HG02852 (cell line): ENCODE results near the gene GPR68.
"Not testable (repeated sequence)": the region's sequence is repeated elsewhere in the genome, so short reads cannot be mapped to it uniquely, and the experiment has no call there.

Source experiments
- ATAC-seq: cut with Tn5 transposase; IDR thresholded peaks from one replicate; pipeline ENCODE4 v1.9.1; 2021; ENCODE audit warnings: mild to moderate bottlenecking, moderate library complexity; ENCODE audit not compliant: unreplicated experiment

The GPR68 gene

GRCh38 chr14:91273273-91273884, 28.9 kb upstream of the GPR68 start:
- no peak for ATAC-seq

GRCh38 chr14:91272341-91273272, 28.1 kb upstream of the GPR68 start:
- ATAC-seq, result no peak

- no peak for ATAC-seq
These were observed 27.1 kb upstream of the GPR68 start for GRCh38 chr14:91271639-91272038.

DNA sequence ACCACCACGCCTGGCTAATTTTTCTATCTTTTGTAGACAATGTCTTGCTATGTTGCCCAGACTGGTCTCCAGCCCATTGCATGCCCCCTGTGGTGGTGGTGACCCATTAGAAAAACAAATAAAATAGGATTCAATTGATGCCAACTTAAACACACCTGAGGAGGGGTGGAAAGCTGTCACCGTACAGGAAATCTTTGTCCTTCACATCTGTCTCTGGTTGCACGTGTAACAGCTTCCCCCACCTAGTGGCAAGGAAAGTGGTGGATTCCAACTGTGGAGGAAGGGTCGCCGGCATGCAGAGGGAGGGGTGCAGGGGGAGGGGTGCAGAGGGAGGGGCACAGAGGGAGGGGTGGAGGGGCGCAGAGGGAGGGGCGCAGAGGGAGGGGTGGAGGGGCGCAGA, 26.1 kb upstream of the GPR68 start:
- ATAC-seq, result no peak

DNA sequence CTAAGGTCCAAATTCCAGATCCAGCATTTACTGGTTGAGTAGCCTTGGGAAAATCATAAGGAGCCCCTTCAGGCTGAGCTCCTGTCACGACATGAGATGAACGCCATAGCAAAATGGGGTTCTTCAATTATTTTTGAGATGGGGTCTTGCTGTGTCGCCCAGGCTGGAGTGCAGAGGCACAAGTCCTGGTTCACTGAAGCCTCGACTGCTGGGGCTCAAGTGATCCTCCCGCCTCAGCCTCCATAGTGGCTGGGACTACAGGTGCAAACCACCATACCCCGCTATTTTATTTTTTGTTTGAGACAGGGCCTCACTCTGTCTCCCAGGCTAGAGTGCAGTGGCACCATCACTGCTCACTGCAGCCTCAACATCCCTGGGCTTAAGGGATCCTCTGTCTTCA, 25.7 kb upstream of the GPR68 start:
- no peak for ATAC-seq

GRCh38 chr14:91269076-91269991, 24.8 kb upstream of the GPR68 start:
- no peak for ATAC-seq

- no peak for ATAC-seq
These were observed 23.5 kb upstream of the GPR68 start for GRCh38 chr14:91267965-91268437.

GRCh38 chr14:91266276-91266675, 21.8 kb upstream of the GPR68 start:
- ATAC-seq, result not testable (repeated sequence)

DNA sequence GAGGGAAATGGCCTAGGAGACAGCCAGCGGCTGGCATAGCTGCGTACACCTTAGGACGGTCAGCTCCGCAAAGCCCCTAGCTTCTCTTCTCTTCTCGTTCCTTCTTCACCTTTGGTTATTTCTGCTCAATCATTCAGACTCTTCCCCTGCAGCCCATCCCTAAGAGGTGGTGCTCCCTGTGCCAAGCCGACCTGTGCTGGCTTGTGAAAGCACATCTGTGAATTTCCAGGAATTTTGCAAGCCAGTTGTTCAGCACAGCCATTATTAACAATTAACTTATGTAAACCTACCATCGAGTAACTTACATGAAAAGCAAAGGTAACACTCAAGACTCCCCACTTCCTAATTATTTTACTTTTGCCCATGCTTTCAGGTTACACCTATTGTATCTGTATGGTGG, 20.9 kb upstream of the GPR68 start:
- ATAC-seq, result no peak

DNA sequence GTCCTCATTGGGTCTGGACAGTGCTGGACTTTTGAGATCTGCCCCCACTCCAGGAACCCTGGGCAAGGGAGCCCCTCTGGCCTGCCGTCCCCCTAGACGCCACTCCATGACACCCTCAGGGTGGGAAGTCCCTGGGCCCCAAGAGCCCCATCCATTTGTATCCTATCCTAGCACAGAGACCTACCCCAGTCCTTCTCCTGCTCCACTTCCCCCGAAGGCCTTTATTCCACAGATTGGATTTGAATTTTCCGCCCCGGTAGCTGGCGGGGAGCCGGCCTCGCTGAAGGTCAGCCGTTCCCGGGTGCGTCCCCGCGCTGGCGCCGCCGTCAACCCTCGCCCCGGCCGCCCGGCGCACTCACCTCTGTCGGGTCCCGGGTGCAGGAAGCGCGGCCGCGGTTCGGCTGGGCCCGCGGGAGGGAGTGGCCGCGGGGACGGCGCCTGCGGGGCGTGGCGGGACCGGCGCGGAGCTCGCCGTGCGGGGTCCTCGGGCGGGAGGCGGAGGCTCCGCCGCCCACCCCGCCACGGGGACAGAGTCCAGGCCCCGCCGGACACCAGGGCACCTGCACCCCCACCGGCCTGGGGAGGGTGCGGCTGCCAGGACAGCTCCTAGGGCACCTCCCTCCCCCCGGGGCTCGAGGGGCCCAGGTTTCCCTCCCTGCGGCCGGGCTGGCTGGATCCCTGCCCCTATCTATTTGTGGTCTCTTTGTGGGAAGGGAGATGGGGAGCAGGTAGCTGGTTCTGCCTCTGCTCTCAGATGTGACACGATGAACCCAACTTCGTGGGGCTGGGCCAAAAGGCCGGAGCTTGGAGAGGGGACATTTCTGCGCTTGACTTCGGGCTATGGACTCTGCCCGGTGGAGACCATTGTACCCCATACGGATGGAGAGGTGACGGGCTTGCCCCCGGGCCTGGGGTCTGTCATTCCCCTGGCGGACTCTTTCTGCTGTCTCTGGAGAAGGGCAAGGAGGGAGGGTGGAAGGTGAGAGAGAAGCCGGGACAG, 19.9 kb upstream of the GPR68 start:
- no peak for ATAC-seq

GRCh38 chr14:91263329-91263728, 18.8 kb upstream of the GPR68 start:
- ATAC-seq, result no peak

GRCh38 chr14:91261986-91262549, 17.6 kb upstream of the GPR68 start:
- ATAC-seq, result no peak

DNA sequence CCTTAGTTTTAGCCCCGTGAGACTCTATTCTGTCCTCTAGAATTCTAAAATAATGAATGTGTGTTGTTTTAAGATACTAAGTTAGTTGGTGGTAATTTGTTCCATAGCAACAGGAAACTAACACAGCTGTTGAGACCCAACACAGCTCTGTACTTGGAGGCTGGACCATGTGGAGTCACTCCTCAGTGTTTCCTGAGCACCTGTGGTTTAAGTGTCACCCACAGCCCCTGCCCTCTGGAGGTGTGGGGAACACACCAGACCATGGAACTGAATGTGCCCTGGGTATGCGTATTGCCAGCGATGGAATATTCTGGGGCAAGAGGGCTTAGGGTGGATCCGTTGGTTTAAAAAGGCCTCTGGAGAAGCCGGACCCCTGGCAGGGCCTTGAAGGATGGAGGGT, 16.6 kb upstream of the GPR68 start:
- no peak for ATAC-seq

GRCh38 chr14:91258876-91259275, 14.4 kb upstream of the GPR68 start:
- ATAC-seq, result no peak

- ATAC-seq, result no peak
These were observed 13.6 kb upstream of the GPR68 start for GRCh38 chr14:91258011-91258618.

DNA sequence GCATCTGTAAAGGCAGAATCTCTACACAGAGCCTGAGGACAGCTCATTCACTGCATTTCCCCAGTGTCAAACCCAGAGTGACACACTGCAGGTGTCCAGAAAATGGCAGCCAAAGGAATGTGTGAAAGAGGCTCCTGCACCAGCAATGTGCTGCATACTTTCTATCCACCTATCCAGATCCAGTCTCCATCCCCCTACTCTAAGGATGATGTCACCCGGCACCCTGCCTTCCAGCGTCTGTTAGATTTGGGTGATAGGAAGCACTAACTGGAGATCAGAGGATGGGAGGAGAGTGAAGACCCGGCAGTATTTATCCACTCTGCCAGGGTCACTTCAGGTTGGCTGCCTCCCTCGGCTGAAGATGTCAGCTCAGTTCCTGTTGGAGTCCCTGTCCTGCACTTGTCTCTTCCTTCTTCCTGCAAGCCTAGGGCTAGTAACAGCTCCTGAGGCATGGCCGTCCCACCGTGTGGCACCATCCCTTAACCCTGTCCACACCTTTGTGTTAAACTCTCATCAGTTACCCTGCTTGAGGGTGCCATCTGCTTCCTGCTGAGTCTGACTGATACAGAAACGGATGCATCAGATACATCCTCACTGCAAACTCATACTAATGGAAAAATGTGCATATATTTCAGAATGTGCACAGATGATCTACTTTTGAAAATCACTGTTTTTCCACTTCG, 13.0 kb upstream of the GPR68 start:
- no peak for ATAC-seq

DNA sequence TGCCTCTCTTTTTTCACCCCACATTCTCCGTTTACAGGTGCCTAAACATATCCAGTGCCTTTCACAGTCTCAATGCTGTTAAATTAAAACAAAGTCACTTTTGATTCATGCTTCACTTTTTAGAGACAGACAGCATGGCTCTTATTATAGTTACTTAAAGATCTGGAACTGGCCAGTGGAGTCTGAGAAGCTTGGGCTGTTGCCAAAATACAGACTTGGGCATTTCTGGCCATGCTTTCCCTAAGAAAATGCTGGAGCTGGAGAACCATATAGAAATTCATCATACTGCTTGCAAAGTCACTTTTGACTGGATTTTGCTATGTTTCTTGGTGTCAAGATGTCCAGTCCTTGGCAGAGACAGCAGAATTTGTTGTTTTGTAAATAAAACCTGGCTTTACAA, 12.2 kb upstream of the GPR68 start:
- ATAC-seq, result no peak

GRCh38 chr14:91255026-91255695, 10.7 kb upstream of the GPR68 start:
- no peak for ATAC-seq
